Muscle of back (tissue), 11 donors: ENCODE results near the gene CKAP4. TPM values are rescaled to one million over a fixed set of nuclear protein-coding genes. Genes with fewer than 3 reads are reported as not detected.

ENCODE experiments used
- DNase-seq, 3 donors: peaks; one replicate each; pipeline versions ENCODE4 v3.0.0 to v3.0.0-alpha.2; 2013
- polyA plus RNA-seq, 10 donors: library from polyadenylated mRNA; unstranded; fragments of 120-200 nt; gene quantifications; one replicate each; pipeline ENCODE4 v1.2.1, GENCODE V29; 2013; ENCODE audit not compliant: insufficient read length in 10 of 10

CKAP4 gene
- polyA plus RNA-seq, 10 donors, result 76.9 to 139 (median 98.1) TPM

DNA sequence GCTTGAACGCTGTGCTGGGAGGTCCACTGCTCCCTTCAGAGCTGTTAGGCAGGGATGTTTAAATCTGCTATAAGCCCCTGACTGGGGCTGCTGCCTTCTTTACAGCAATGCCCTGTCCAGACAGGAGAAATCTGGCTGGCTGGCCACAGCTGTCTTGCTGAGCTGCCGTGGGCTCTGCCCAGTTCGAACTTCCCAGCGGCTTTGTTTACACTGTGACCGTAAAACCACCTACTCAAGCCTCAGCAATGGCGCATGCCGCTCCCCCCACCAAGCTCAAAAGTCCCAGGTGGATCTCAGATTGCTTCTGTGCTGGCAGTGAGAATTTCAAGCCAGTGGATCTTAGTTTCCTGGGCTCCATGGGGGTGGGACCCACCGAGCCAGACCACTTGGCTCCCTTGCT is 35.8 kb downstream of the CKAP4 start:
- DNase-seq, result no peak

DNA sequence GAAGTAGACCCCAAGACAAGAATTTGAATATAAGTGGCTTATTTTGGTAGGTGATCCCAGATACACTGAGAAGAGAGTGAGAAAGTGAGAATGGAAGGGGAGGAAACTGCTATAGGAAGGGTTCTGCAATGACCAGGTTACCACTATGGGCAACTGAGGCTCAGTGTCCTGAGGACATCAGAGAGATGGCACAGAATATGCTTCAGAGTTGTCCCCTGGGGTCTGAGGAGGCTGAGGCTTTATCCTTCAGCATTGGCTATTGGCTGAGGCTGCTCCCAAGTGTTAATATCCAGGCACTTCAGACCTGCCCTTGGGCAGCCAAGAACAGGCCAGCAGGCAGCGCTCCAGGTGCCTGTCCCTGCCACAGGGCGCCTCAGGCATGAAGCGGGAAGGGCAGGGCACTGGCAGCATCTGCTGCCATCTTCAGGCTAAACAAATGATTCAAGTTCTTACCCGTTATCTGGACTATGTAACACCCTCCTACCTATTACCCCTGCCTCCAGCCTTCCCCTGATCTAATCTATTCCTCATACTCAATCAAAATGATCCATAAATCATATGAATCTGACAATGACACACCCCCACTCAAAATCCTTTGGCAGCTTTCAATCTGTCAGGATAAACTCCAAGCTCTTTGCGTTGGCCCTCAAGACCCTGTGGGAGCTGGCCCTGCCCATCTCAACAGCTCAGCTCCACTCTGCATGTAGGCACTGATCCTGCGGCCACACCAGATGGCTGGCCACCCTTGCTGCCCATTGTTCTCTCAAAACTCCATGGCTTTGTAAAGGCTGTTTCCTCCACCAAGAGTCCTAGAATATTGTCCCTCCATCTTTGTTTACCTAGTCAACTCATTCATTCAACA is 42.4 kb downstream of the CKAP4 start:
- no peak for DNase-seq

DNA sequence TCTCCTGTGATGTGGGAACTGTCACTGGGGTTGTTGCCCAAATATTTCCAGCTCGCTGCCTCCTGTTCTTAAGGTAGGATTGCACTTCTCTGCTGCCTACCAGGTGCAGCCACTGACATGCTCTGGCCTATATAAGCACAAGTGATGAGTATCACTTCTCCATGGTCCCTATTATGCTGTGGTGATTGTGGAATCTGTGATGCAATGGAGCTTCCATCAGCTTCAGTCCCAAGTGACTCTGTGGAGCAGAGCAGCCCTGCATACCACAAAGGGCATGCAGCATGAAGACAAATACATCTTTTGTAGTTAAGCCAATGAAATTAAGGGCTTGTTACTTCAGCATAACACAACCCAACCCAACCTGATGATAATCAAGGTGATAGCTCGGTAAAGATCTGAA is 43.5 kb downstream of the CKAP4 start:
- no peak for DNase-seq

DNA sequence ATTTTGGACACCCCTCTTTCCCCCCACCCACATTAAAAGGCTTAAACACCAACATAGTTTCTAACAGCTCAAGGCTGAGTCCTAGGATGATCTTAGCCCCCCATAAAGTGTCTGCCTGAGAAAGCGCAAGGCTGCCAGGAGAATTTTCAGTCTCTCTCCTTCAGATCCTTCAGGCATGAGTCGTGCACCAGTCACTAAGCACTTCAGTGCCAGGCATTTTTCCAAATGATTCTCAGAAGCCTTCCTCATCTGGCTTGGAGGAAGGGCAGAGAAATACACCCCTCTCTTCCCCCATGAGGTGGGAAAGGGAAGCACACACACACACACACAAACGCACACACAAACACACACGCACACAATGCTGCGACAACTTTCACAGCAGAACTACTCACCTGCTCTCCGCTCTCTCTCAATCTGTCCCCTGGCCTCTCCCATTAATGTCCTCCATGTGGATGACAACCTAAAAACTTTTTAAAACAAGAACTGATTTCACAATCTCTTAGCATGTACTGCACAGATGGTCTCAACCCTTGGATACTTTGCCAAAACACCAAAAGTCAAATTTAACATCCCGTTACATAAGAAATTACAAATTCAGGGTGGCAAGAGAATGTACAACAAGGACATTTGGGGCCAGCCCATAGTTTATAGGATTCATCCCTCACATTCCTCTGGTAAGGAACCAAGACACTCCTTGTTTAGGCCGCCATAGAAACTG is 49.8 kb downstream of the CKAP4 start:
- peak in 1 of 3 donors; percentile 48 for DNase-seq

DNA sequence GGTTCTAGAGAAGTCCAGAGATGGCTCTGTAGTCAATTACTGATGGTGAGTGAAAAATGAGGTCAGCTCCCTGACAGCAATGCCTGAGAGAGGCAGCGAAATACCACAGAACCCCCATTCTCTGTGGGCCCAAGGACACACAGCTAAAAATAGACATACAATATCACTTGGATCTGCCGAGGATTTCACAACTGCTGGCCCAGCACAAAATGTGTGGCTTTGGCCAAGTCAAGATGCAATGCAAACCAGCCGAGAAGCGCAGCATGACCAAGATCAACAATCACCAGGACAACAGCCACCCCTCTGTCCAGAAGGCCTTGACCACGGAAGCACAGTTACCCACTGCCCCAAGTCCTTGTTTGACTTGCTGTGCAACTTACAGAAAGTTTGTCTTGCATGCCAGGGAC is 52.2 kb downstream of the CKAP4 start:
- DNase-seq, result peak; percentile 46 to 76 (median 59)

DNA sequence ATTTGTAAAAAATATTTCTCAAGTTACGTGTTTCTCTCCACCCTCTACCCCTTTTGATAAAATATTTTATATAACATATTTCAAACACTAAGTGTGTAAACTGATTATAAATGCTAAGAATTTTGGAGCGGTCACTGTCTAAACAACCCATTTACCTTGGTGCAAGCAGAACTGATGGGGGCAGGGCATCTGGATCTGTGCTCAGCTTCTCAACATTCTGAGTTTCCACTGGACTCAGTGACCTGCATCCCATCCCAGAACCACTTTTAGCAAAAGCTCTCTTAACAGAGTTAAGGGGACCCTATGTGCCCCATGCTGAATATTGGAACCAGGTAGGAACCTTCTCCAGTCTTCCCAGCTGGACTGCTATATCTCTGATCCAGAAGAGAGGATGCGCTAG is 53.5 kb downstream of the CKAP4 start:
- no peak for DNase-seq

DNA sequence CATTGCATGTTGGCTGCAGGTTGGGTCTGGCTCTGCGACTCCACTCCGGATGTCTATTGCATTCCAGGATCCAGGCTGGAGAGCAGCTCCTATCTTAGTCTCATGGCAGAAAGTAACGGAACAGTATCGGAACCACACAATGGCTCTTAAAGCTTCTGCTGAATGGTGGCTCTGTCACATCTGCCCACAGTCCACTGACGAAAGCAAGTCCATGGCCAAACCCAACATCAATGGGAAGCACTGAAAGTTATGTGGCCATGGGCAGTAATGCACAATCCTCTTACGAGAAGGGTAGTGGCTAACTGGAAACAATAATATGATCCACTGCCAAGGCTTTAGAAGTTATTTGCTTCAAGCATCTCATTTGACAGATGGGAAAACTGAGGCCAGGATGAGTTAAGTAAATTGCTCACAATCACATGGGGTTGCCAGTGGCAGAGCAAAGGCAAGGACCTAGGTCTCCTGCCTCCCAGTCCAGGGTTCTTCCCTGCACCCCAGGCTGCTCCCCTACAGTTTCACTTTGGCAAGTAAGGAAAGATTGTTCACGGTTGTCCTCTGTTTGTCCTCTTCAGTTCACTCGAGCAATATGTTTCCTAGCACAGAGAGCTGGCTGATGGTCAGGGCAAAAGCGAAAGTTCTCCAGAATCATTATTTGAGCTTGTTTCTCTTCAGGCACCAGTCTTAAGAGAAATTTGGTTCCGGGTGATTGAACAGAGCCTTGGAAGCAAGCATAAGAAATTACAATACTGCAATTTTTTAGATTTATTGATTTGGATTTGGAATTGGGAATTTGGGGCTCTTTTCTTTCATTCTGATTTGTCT is 54.2 kb downstream of the CKAP4 start:
- DNase-seq, result peak in 2 of 3 donors; percentile 46 to 54

DNA sequence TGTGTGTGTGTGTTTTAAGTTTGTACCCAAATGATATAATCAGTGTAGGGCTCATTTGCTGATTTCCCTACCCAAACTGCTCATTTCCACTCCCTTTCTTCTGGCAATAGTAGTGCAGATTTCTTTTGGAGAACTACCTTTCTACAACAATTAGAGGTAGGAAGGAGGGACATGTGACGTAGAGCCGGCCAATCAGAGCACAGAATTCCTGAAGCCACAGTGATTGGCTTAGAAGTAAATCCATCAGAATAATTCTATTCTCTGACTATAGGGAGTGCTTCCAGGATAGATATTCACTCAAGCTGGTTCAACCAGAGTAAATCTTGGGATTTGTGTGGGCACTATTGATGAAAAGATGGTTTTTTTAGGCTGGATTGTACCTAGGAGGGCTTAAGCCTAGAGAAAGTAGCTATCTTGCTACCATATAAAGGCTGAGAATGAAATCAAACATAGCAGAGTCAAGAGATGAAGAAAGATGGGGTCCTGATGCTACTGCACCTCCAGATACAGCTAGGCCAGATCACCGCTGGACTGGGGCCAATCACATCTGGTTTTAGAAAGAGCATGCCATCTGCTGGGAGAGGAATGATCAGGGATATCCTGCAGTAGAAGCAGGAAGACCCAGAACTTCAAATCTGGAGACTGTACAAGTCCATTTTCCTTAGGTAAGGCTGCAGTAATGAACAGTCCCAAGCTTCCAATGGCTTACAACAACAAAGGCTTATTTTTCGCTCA is 55.0 kb downstream of the CKAP4 start:
- DNase-seq, result no peak

DNA sequence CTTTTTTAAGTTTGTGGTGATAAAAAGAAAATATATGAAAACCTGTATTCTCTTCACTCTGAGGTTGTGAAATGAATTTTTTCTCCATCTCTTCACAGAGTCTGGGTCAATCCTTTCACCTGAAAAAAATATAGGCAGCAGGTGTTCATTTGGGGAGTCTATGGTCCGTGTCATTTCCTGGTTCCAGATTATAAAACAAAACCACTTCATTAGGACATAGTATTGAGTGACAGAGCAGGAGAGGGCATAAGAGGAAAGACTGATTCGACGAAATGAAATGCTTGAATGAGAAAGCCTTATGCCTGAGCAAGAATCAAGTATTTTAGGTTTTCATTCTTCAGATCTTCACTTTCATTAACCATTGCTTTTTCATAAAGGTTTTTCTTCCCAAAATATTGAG is 57.2 kb downstream of the CKAP4 start:
- DNase-seq, result no peak

DNA sequence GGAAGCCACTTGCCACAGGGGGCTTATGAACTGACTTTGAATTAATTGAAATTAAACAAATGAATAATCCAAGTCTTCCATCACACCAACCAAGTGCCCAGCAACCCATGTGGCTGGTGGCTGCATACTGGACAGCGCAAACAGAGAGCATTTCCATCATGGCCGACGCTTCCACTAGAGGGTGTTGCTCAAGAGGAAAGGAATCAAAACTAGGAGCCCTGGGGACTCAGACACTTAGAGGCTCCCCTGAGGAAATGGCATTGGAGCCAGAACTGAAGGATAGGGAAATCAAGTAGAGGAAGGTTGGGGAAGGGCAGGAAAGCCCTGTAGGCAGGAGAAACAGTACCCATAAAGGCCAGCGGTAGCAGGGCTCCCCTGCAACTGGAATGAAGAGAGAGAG is 58.5 kb downstream of the CKAP4 start:
- no peak for DNase-seq

DNA sequence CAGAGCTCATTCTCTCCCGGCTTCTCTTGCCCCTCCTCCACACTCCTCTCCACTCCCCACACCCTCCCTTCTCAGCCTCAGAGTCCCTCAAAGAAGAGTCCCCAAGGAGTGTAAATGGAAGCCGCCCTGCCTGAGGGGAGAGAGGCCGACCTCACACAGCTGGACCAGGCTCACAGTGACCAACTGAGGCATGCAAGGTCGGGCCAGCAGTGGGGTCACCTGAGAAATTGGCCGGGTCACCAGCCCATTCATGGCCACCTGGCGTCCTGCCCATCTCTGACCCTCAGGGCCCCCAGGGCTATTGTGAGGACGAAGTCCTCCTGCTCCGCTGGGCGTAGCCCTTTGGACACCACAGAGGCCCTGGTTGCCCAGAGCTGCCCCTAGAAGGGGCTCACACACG is 59.6 kb downstream of the CKAP4 start:
- no peak for DNase-seq

Other genes with a start within 250 kb of the CKAP4 start
- gene NUAK1, start 109.1 kb downstream of the CKAP4 start, polyA plus RNA-seq, result 10 to 100 TPM; 10.7 to 15.7 (median 12.1) TPM
- 10 to 100 TPM in 6 of 10 donors, 1 to 10 TPM in 4; 8.5 to 16.9 (median 10.4) TPM for gene TCP11L2, start 54.7 kb upstream of the CKAP4 start, polyA plus RNA-seq
- gene POLR3B, start 109.7 kb upstream of the CKAP4 start, polyA plus RNA-seq, result 10 to 100 TPM in 9 of 10 donors, 1 to 10 TPM in 1; 9.8 to 14.8 (median 12.1) TPM